GM23248 (cell line): Measurements from ENCODE around the gene KIR3DL3.

ENCODE experiments used
- EZH2 ChIP-seq: fragments of 200-600 bp; sonication (generic); IDR thresholded peaks from 2 replicates; pipeline ENCODE4 v1.6.1; 2018; ENCODE audit warnings: antibody characterized with exemption, mild to moderate bottlenecking; ENCODE audit not compliant: insufficient read depth, poor library complexity, severe bottlenecking
- EZH2phosphoT487 ChIP-seq: fragments of 200-600 bp; sonication (generic); IDR thresholded peaks from 2 replicates; pipeline ENCODE4 v1.6.1; 2018; ENCODE audit warnings: antibody characterized with exemption, moderate library complexity, mild to moderate bottlenecking, low read depth; ENCODE audit not compliant: insufficient read depth

DNA sequence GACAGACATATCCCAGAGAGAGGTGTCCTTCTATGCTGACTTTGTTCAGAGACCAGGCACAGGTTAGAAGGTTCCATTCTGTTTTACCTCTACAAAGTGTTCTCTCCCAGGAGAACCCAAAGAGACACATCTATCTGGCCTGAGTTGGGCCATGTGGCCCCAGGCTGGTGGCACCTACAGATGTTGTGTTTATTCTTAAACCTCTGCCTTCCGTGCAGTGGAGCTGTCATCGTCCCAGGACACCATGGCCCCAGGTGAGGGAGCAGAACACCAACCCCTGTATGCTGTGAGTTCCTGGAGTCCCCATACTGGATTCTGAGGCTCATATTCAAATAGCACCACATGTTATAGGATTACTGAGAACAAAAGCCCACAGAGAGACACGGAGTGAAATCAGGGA, 3.9 kb downstream of the KIR3DL3 start:
- TF ChIP-seq EZH2 (no peak), EZH2phosphoT487 (no peak)
